Activated CD4-positive, alpha-beta T cell treated with anti-CD3 and anti-CD28 coated beads, Interleukin-2, Interleukin-4, amounts not matched to agents 100 ng/mL and 50 ng/mL, durations not matched to agents 16 hours and 8 hours (primary cell): ENCODE measurements around the gene ZBTB5.

Source experiments
- DNase-seq: peaks from one replicate; pipeline ENCODE4 v3.0.0-alpha.2; 2020; ENCODE audit warnings: low spot score

ZBTB5 gene

GRCh38 chr9:37422289-37423104 lies 42.8 kb downstream of the ZBTB5 start, which contains the start of gene GRHPR:
GRHPR (plus strand) TSS chr9:37422696; CDS start chr9:37422751, 55 bp downstream.
- DNase-seq = peak; percentile 92

- DNase-seq = no peak
Observed at GRCh38 chr9:37421914-37422288, 43.3 kb downstream of the ZBTB5 start.

GRCh38 chr9:37420271-37421215 lies 44.7 kb downstream of the ZBTB5 start:
- DNase-seq = no peak

GRCh38 chr9:37419204-37419603 lies 46.0 kb downstream of the ZBTB5 start:
- DNase-seq = no peak

- no peak for DNase-seq
Observed at GRCh38 chr9:37417857-37418618, 47.2 kb downstream of the ZBTB5 start.

GRCh38 chr9:37417252-37417803 lies 47.9 kb downstream of the ZBTB5 start:
- no peak for DNase-seq

- DNase-seq = peak; percentile 87
Observed at GRCh38 chr9:37415011-37415719, 50.1 kb downstream of the ZBTB5 start.

- no peak for DNase-seq
Observed at GRCh38 chr9:37414503-37414943, 50.7 kb downstream of the ZBTB5 start.

- no peak for DNase-seq
Observed at GRCh38 chr9:37413311-37413710, 51.9 kb downstream of the ZBTB5 start.

GRCh38 chr9:37412431-37413151 lies 52.7 kb downstream of the ZBTB5 start:
- DNase-seq = no peak

- peak; percentile 81 for DNase-seq
Observed at GRCh38 chr9:37410969-37411785, 54.1 kb downstream of the ZBTB5 start.

GRCh38 chr9:37410354-37410861 lies 54.8 kb downstream of the ZBTB5 start:
- DNase-seq = no peak

GRCh38 chr9:37408933-37409710 lies 56.1 kb downstream of the ZBTB5 start:
- DNase-seq = peak; percentile 94

GRCh38 chr9:37407468-37407867 lies 57.8 kb downstream of the ZBTB5 start:
- no peak for DNase-seq

- DNase-seq = no peak
Observed at GRCh38 chr9:37406603-37407401, 58.4 kb downstream of the ZBTB5 start.

GRCh38 chr9:37405764-37406380 lies 59.4 kb downstream of the ZBTB5 start:
- no peak for DNase-seq

GRCh38 chr9:37405350-37405749 lies 59.9 kb downstream of the ZBTB5 start:
- DNase-seq = no peak
